ENCODE measurements around the gene LCOR.

DNA sequence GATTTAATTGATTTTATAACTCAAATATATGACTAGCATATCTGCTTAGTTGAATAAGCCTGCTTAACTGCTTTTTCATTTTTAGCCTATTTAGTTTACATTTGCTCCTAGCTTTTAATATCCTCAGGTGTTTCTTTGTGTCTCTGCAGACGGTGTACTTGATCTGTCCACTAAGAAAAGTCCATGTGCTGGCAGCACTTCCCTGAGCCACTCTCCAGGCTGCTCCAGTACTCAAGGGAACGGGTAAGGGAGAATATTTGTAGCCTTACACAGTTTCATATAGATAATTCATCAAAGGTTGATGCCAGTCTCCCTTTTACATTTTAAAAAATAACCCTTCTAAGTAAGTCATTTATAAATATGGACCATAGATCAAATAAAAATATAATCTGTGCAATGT is 119.9 kb downstream of the LCOR start:
- TF ChIP-seq, protein P1, sequence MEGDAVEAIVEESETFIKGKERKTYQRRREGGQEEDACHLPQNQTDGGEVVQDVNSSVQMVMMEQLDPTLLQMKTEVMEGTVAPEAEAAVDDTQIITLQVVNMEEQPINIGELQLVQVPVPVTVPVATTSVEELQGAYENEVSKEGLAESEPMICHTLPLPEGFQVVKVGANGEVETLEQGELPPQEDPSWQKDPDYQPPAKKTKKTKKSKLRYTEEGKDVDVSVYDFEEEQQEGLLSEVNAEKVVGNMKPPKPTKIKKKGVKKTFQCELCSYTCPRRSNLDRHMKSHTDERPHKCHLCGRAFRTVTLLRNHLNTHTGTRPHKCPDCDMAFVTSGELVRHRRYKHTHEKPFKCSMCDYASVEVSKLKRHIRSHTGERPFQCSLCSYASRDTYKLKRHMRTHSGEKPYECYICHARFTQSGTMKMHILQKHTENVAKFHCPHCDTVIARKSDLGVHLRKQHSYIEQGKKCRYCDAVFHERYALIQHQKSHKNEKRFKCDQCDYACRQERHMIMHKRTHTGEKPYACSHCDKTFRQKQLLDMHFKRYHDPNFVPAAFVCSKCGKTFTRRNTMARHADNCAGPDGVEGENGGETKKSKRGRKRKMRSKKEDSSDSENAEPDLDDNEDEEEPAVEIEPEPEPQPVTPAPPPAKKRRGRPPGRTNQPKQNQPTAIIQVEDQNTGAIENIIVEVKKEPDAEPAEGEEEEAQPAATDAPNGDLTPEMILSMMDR (IDR thresholded peaks at IDR 0.05; ENCODE audit: low read depth, low read length, missing input control): no peak
- TF ChIP-seq, protein P2, sequence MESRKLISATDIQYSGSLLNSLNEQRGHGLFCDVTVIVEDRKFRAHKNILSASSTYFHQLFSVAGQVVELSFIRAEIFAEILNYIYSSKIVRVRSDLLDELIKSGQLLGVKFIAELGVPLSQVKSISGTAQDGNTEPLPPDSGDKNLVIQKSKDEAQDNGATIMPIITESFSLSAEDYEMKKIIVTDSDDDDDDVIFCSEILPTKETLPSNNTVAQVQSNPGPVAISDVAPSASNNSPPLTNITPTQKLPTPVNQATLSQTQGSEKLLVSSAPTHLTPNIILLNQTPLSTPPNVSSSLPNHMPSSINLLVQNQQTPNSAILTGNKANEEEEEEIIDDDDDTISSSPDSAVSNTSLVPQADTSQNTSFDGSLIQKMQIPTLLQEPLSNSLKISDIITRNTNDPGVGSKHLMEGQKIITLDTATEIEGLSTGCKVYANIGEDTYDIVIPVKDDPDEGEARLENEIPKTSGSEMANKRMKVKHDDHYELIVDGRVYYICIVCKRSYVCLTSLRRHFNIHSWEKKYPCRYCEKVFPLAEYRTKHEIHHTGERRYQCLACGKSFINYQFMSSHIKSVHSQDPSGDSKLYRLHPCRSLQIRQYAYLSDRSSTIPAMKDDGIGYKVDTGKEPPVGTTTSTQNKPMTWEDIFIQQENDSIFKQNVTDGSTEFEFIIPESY (IDR thresholded peaks at IDR 0.05): no peak
- TF ChIP-seq YY1 (IDR thresholded peaks at IDR 0.05) (no peak), JUND (IDR thresholded peaks at IDR 0.05) (no peak), RAD21 (IDR thresholded peaks at IDR 0.05) (no peak), GABPA (IDR thresholded peaks at IDR 0.05 in 1 of 2, conservative IDR thresholded peaks at IDR 0.05 in 1 of 2) (no peak), EGR1 (IDR thresholded peaks at IDR 0.05; ENCODE audit: low read depth in 2 of 2) (no peak), SP1 (IDR thresholded peaks at IDR 0.05) (no peak), TAF1 (conservative IDR thresholded peaks at IDR 0.05) (no peak), NR2F2 (IDR thresholded peaks at IDR 0.05) (no peak), RXRA (IDR thresholded peaks at IDR 0.05) (no peak)
- TF ChIP-seq, protein P3, sequence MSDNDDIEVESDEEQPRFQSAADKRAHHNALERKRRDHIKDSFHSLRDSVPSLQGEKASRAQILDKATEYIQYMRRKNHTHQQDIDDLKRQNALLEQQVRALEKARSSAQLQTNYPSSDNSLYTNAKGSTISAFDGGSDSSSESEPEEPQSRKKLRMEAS (IDR thresholded peaks at IDR 0.05): no peak
- TF ChIP-seq, protein P4, sequence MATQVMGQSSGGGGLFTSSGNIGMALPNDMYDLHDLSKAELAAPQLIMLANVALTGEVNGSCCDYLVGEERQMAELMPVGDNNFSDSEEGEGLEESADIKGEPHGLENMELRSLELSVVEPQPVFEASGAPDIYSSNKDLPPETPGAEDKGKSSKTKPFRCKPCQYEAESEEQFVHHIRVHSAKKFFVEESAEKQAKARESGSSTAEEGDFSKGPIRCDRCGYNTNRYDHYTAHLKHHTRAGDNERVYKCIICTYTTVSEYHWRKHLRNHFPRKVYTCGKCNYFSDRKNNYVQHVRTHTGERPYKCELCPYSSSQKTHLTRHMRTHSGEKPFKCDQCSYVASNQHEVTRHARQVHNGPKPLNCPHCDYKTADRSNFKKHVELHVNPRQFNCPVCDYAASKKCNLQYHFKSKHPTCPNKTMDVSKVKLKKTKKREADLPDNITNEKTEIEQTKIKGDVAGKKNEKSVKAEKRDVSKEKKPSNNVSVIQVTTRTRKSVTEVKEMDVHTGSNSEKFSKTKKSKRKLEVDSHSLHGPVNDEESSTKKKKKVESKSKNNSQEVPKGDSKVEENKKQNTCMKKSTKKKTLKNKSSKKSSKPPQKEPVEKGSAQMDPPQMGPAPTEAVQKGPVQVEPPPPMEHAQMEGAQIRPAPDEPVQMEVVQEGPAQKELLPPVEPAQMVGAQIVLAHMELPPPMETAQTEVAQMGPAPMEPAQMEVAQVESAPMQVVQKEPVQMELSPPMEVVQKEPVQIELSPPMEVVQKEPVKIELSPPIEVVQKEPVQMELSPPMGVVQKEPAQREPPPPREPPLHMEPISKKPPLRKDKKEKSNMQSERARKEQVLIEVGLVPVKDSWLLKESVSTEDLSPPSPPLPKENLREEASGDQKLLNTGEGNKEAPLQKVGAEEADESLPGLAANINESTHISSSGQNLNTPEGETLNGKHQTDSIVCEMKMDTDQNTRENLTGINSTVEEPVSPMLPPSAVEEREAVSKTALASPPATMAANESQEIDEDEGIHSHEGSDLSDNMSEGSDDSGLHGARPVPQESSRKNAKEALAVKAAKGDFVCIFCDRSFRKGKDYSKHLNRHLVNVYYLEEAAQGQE (IDR thresholded peaks at IDR 0.05): no peak
- TF ChIP-seq, protein P5, sequence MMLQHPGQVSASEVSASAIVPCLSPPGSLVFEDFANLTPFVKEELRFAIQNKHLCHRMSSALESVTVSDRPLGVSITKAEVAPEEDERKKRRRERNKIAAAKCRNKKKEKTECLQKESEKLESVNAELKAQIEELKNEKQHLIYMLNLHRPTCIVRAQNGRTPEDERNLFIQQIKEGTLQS (IDR thresholded peaks at IDR 0.05): no peak
